ENCODE results near the gene PSMB10. TPM values are rescaled to one million over a fixed set of nuclear protein-coding genes. Genes with fewer than 3 reads are reported as not detected.

The PSMB10 gene
- total RNA-seq, 1 donor, result 47.0 TPM

- TF ChIP-seq, protein P1, sequence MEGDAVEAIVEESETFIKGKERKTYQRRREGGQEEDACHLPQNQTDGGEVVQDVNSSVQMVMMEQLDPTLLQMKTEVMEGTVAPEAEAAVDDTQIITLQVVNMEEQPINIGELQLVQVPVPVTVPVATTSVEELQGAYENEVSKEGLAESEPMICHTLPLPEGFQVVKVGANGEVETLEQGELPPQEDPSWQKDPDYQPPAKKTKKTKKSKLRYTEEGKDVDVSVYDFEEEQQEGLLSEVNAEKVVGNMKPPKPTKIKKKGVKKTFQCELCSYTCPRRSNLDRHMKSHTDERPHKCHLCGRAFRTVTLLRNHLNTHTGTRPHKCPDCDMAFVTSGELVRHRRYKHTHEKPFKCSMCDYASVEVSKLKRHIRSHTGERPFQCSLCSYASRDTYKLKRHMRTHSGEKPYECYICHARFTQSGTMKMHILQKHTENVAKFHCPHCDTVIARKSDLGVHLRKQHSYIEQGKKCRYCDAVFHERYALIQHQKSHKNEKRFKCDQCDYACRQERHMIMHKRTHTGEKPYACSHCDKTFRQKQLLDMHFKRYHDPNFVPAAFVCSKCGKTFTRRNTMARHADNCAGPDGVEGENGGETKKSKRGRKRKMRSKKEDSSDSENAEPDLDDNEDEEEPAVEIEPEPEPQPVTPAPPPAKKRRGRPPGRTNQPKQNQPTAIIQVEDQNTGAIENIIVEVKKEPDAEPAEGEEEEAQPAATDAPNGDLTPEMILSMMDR (IDR thresholded peaks at IDR 0.05; ENCODE audit: extremely low read depth, low read depth, low read length), result no peak
- Histone ChIP-seq H2AFZ (ENCODE audit: low read length) (no peak overlapping the region), H3K4me1 (ENCODE audit: insufficient read depth, low read length) (peaks cover 8% of the 10 kb centered on the region), H3K4me3 (ENCODE audit: insufficient read depth, low read length) (no peak overlapping the region), H3K27me3 (ENCODE audit: insufficient read depth, low read length) (no peaks in the 10 kb centered on the region), H3K9me3 (ENCODE audit: low read depth, low read length) (no peaks in the 10 kb centered on the region), H3K79me2 (ENCODE audit: insufficient read depth, low read length) (no peaks in the 10 kb centered on the region), H4K20me1 (ENCODE audit: insufficient read depth, low read length) (peaks cover 25% of the 10 kb centered on the region), H3K4me2 (ENCODE audit: insufficient read depth, low read length) (no peak overlapping the region), H3K36me3 (ENCODE audit: insufficient read depth, low read length) (peaks cover 28% of the 10 kb centered on the region), H3K27ac (ENCODE audit: low read depth, low read length) (no peak overlapping the region)
- peak; percentile 84 for DNase-seq (ENCODE audit: insufficient read length, low spot score, missing footprints)
Observed at GRCh38 chr16:67886387-67886786, 50.3 kb downstream of the PSMB10 start.

DNA sequence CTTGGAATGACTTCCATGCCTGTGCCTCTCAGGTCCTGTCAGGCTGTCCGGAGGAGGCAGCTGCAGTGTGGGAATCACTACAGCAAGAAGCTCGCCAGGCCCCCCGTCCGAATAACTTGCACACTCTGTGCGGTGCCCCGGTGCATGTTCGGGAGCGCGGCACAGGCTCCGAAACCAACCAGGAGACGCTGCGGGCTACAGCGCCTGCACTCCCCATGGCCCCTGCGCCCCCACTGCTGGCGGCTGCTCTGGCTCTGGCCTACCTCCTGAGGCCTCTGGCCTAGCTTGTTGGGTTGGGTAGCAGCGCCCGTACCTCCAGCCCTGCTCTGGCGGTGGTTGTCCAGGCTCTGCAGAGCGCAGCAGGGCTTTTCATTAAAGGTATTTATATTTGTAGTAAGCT is 50.7 kb downstream of the PSMB10 start:
- H3K9me3 ChIP-seq (ENCODE audit: low read depth, low read length), result no peaks in the 10 kb centered on the region
- peaks cover 8% of the 10 kb centered on the region for H3K4me1 ChIP-seq (ENCODE audit: insufficient read depth, low read length)
- TF ChIP-seq, protein P1 (IDR thresholded peaks at IDR 0.05; ENCODE audit: extremely low read depth, low read depth, low read length), result no peak
- no peak overlapping the region for H3K4me2 ChIP-seq (ENCODE audit: insufficient read depth, low read length)
- H3K36me3 ChIP-seq (ENCODE audit: insufficient read depth, low read length), result peaks cover 32% of the 10 kb centered on the region
- no peak overlapping the region for H3K27ac ChIP-seq (ENCODE audit: low read depth, low read length)
- H2AFZ ChIP-seq (ENCODE audit: low read length), result no peak overlapping the region
- H4K20me1 ChIP-seq (ENCODE audit: insufficient read depth, low read length), result peaks cover 25% of the 10 kb centered on the region
- H3K4me3 ChIP-seq (ENCODE audit: insufficient read depth, low read length), result no peak overlapping the region
- H3K27me3 ChIP-seq (ENCODE audit: insufficient read depth, low read length), result no peaks in the 10 kb centered on the region
- DNase-seq (ENCODE audit: insufficient read length, low spot score, missing footprints), result peak; percentile 37
- H3K79me2 ChIP-seq (ENCODE audit: insufficient read depth, low read length), result no peaks in the 10 kb centered on the region

GRCh38 chr16:67885545-67885944 is 51.1 kb downstream of the PSMB10 start:
- no peaks in the 10 kb centered on the region for H3K27me3 ChIP-seq (ENCODE audit: insufficient read depth, low read length)
- no peak overlapping the region for H3K27ac ChIP-seq (ENCODE audit: low read depth, low read length)
- H3K36me3 ChIP-seq (ENCODE audit: insufficient read depth, low read length), result peaks cover 37% of the 10 kb centered on the region
- DNase-seq (ENCODE audit: insufficient read length, low spot score, missing footprints), result peak; percentile 46
- no peaks in the 10 kb centered on the region for H3K79me2 ChIP-seq (ENCODE audit: insufficient read depth, low read length)
- H3K4me3 ChIP-seq (ENCODE audit: insufficient read depth, low read length), result no peak overlapping the region
- no peaks in the 10 kb centered on the region for H3K9me3 ChIP-seq (ENCODE audit: low read depth, low read length)
- H4K20me1 ChIP-seq (ENCODE audit: insufficient read depth, low read length), result peaks cover 25% of the 10 kb centered on the region
- H3K4me1 ChIP-seq (ENCODE audit: insufficient read depth, low read length), result peaks cover 8% of the 10 kb centered on the region
- no peak overlapping the region for H3K4me2 ChIP-seq (ENCODE audit: insufficient read depth, low read length)
- no peak overlapping the region for H2AFZ ChIP-seq (ENCODE audit: low read length)
- TF ChIP-seq, protein P1 (IDR thresholded peaks at IDR 0.05; ENCODE audit: extremely low read depth, low read depth, low read length), result no peak

DNA sequence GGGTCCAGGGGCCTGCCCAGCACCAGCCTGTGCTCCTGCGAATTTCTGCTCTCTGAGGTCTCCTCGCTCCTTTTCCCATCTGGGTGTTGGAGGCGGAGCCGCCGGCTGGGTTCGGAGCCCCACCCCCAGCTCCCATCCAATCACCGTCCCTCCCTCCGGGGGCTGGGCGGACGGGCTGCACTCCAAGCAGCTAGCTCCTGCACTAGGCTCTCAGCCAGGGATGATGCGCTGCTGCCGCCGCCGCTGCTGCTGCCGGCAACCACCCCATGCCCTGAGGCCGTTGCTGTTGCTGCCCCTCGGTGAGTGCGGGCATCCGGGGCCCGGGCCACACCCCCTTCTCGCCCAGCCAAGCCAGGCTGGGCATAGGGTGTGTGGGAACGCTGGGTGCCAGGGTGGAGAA is 52.0 kb downstream of the PSMB10 start, which contains the start of gene NRN1L:
Gene NRN1L (plus strand): TSS at position 202 of the 400 bp plus-strand sequence. CDS start 19 bp downstream, at position 221.
- peaks cover 45% of the 10 kb centered on the region for H3K36me3 ChIP-seq (ENCODE audit: insufficient read depth, low read length)
- peaks cover 8% of the 10 kb centered on the region for H3K4me1 ChIP-seq (ENCODE audit: insufficient read depth, low read length)
- no peaks in the 10 kb centered on the region for H3K79me2 ChIP-seq (ENCODE audit: insufficient read depth, low read length)
- H3K27me3 ChIP-seq (ENCODE audit: insufficient read depth, low read length), result no peaks in the 10 kb centered on the region
- peak; percentile 99 for DNase-seq (ENCODE audit: insufficient read length, low spot score, missing footprints)
- H3K4me3 ChIP-seq (ENCODE audit: insufficient read depth, low read length), result no peak within 1 kb of the TSS
- no peak within 1 kb of the TSS for H2AFZ ChIP-seq (ENCODE audit: low read length)
- H3K9me3 ChIP-seq (ENCODE audit: low read depth, low read length), result no peaks in the 10 kb centered on the region
- H4K20me1 ChIP-seq (ENCODE audit: insufficient read depth, low read length), result peaks cover 28% of the 10 kb centered on the region
- TF ChIP-seq, protein P1 (IDR thresholded peaks at IDR 0.05; ENCODE audit: extremely low read depth, low read depth, low read length), result no peak
- H3K27ac ChIP-seq (ENCODE audit: low read depth, low read length), result peak within 1 kb of the TSS; percentile 28
- H3K4me2 ChIP-seq (ENCODE audit: insufficient read depth, low read length), result peak within 1 kb of the TSS; percentile 36

Small RNA genes lying within 50 kb of the gene (small RNA-seq; reads per million reads assigned to genes)
- gene NRN1L, result not detected

Other genes with a start within 250 kb of the PSMB10 start
- 15.9 and 19.4 TPM in 2 replicates for gene GFOD2, start 217.5 kb downstream of the PSMB10 start, total RNA-seq
- 5.4 and 5.6 TPM in 2 replicates for gene RANBP10, start 130.3 kb downstream of the PSMB10 start, total RNA-seq
- 0.88 and 1.8 TPM in 2 replicates for gene TSNAXIP1, start 130.0 kb downstream of the PSMB10 start, total RNA-seq
- 23.6 and 25.7 TPM in 2 replicates for gene THAP11, start 94.5 kb downstream of the PSMB10 start, total RNA-seq
- gene NUTF2, start 89.9 kb downstream of the PSMB10 start, total RNA-seq, result 203 TPM in 2 replicates
- gene CENPT, start 89.2 kb downstream of the PSMB10 start, total RNA-seq, result 24.2 and 25.6 TPM in 2 replicates
- gene EDC4, start 63.8 kb downstream of the PSMB10 start, total RNA-seq, result 45.7 and 60.8 TPM in 2 replicates
- 0.29 TPM in 1 of 2 replicates, not detected in the other for gene NRN1L, start 52.0 kb downstream of the PSMB10 start, total RNA-seq
- gene PSKH1, start 43.6 kb downstream of the PSMB10 start, total RNA-seq, result 16.8 and 18.5 TPM in 2 replicates
- gene CTRL, start 5.0 kb downstream of the PSMB10 start, total RNA-seq, result 0.36 and 0.59 TPM in 2 replicates
- gene LCAT, start 7.3 kb upstream of the PSMB10 start, total RNA-seq, result 6.9 and 8.8 TPM in 2 replicates
- gene SLC12A4, start 31.8 kb upstream of the PSMB10 start, total RNA-seq, result 79.3 and 82.2 TPM in 2 replicates
- gene DPEP3, start 43.6 kb upstream of the PSMB10 start, total RNA-seq, result not detected in 2 replicates
- gene DPEP2, start 62.6 kb upstream of the PSMB10 start, total RNA-seq, result not detected in 2 replicates
- not detected in 2 replicates for gene DPEP2NB, start 79.1 kb upstream of the PSMB10 start, total RNA-seq
- gene DDX28, start 86.4 kb upstream of the PSMB10 start, total RNA-seq, result 10.5 and 12.4 TPM in 2 replicates
- gene DUS2, start 86.4 kb upstream of the PSMB10 start, total RNA-seq, result 8.7 and 8.8 TPM in 2 replicates
- 36.2 and 43.9 TPM in 2 replicates for gene NFATC3, start 148.5 kb upstream of the PSMB10 start, total RNA-seq